Gastroesophageal sphincter (tissue), 4 donors: ENCODE measurements around the gene ANKRD18A. TPM values are rescaled to one million over a fixed set of nuclear protein-coding genes. Genes with fewer than 3 reads are reported as not detected.
"Not testable (repeated sequence)": the region's sequence is repeated elsewhere in the genome, so short reads cannot be mapped to it uniquely, and the experiment has no call there.

Experiments
- ATAC-seq: fragments of 150-250 bp; one replicate; pipeline ENCODE4 v1.9.1; 2016; ENCODE audit warnings: mild to moderate bottlenecking, moderate library complexity
- H3K27ac ChIP-seq, 4 donors: fragments of 200-600 bp; sonication (generic) in 3 of 4; 1 replicate in 3 of 4; 2 replicates in 1 of 4; pipeline ENCODE4 v1.5.1; 2016 to 2019
- H3K27me3 ChIP-seq: fragments of 200-600 bp; sonication (generic); one replicate; pipeline ENCODE4 v1.5.1; 2019
- H3K36me3 ChIP-seq, 2 donors: fragments of 200-600 bp; sonication (generic); one replicate each; pipeline ENCODE4 v1.5.1; 2019; ENCODE audit warnings: control low read depth in 1 of 2
- H3K4me1 ChIP-seq, 3 donors: fragments of 200-600 bp; sonication (generic); 1 replicate in 2 of 3; 2 replicates in 1 of 3; pipeline ENCODE4 v1.5.1; 2016 to 2019; ENCODE audit warnings: control low read depth in 2 of 3
- H3K4me3 ChIP-seq, 2 donors: fragments of 200-600 bp; sonication (generic); one replicate each; pipeline ENCODE4 v1.5.1; 2019; ENCODE audit warnings: mild to moderate bottlenecking in 1 of 2, moderate library complexity in 1 of 2
- H3K9me3 ChIP-seq, 3 donors: fragments of 200-600 bp; sonication (generic); one replicate each; pipeline ENCODE4 v1.5.1; 2017 to 2019; ENCODE audit warnings: control low read depth in 2 of 3
- EP300 ChIP-seq: sonication (generic); formaldehyde crosslinking; IDR thresholded peaks from one replicate; pipeline ENCODE4 v1.6.1; 2017; ENCODE audit warnings: antibody characterized with exemption, mild to moderate bottlenecking
- POLR2A ChIP-seq, 2 donors: fragments of 450-650 bp; IDR thresholded peaks; one replicate each; pipeline ENCODE4 v1.6.1; 2017; ENCODE audit warnings: antibody characterized with exemption in 2 of 2, mild to moderate bottlenecking in 2 of 2, moderate library complexity in 1 of 2
- POLR2AphosphoS5 ChIP-seq: sonication (generic); formaldehyde crosslinking; IDR thresholded peaks from one replicate; pipeline ENCODE4 v1.6.1; 2017; ENCODE audit warnings: antibody characterized with exemption
- WGBS, 2 donors: methylation state at CpG; one replicate each; pipeline ENCODE4 v1.1.5; 2018; ENCODE audit warnings: low coverage in 1 of 2; 5-methylcytosine and 5-hydroxymethylcytosine counted together
- total RNA-seq, 4 donors: library from RNA; depleted of rRNA; stranded (reverse); fragments of >200 nt; gene quantifications; one replicate each; pipeline ENCODE4 v1.1.0, GENCODE V29; 2016
- TF ChIP-seq, protein P1 (sequence below), 4 experiments: fragments of 200-600 bp in 2 of 4; fragments of 450-650 bp in 2 of 4; sonication (generic) in 1 of 4; IDR thresholded peaks; one replicate each; pipeline ENCODE4 v1.5.1; 2017 to 2019; ENCODE audit warnings: antibody characterized with exemption in 4 of 4, mild to moderate bottlenecking in 2 of 4, moderate library complexity in 2 of 4

The ANKRD18A gene
- total RNA-seq, 4 donors from 2014 or later: 0.16 to 0.19 TPM; not detected in 2

- H3K4me3 ChIP-seq: peak overlapping the region in 1 of 2 donors; percentile 55
- no peak for TF ChIP-seq EP300
- no peak for TF ChIP-seq POLR2AphosphoS5
- no peak for TF ChIP-seq POLR2A (IDR thresholded peaks at IDR 0.05)
- TF ChIP-seq, protein P1, sequence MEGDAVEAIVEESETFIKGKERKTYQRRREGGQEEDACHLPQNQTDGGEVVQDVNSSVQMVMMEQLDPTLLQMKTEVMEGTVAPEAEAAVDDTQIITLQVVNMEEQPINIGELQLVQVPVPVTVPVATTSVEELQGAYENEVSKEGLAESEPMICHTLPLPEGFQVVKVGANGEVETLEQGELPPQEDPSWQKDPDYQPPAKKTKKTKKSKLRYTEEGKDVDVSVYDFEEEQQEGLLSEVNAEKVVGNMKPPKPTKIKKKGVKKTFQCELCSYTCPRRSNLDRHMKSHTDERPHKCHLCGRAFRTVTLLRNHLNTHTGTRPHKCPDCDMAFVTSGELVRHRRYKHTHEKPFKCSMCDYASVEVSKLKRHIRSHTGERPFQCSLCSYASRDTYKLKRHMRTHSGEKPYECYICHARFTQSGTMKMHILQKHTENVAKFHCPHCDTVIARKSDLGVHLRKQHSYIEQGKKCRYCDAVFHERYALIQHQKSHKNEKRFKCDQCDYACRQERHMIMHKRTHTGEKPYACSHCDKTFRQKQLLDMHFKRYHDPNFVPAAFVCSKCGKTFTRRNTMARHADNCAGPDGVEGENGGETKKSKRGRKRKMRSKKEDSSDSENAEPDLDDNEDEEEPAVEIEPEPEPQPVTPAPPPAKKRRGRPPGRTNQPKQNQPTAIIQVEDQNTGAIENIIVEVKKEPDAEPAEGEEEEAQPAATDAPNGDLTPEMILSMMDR (IDR thresholded peaks at IDR 0.05): no peak
- 21 to 22% methylated on average over 4 to 6 of the region's 58 CpGs for WGBS, 2 donors
- no peak for ATAC-seq
- H3K27me3 ChIP-seq: peaks cover 76% of the 10 kb centered on the region
- peak overlapping the region in 3 of 4 donors; percentile 24 to 59 (median 34) for H3K27ac ChIP-seq
- peaks cover 0 to 11% (median 0%) of the 10 kb centered on the region in 3 donors for H3K9me3 ChIP-seq
- H3K4me1 ChIP-seq: peaks cover 0 to 33% (median 21%) of the 10 kb centered on the region in 3 donors
- no peaks in the 10 kb centered on the region for H3K36me3 ChIP-seq
Observed at GRCh38 chr9:38619556-38620447, 594 bp downstream of the ANKRD18A start.

GRCh38 chr9:38598029-38598745 is 22.2 kb downstream of the ANKRD18A start:
- WGBS, 2 donors: 12 to 48% methylated on average over 2 of the region's 2 CpGs

GRCh38 chr9:38595117-38595516 is 25.3 kb downstream of the ANKRD18A start:
- H3K36me3 ChIP-seq, H3K27me3 ChIP-seq, H3K4me3 ChIP-seq, H3K9me3 ChIP-seq, H3K27ac ChIP-seq, H3K4me1 ChIP-seq, ATAC-seq: not testable (repeated sequence)
- 70 to 77% methylated on average over 2 to 3 of the region's 3 CpGs for WGBS, 2 donors

More at GRCh38 chr9:38598029-38598745, 22.2 kb downstream of the ANKRD18A start:
- not testable (repeated sequence) for H3K27me3 ChIP-seq, H3K4me1 ChIP-seq, H3K36me3 ChIP-seq, ATAC-seq, H3K4me3 ChIP-seq, H3K9me3 ChIP-seq, H3K27ac ChIP-seq

GRCh38 chr9:38591346-38592063 is 28.9 kb downstream of the ANKRD18A start:
- ATAC-seq, H3K27ac ChIP-seq, H3K4me3 ChIP-seq, H3K9me3 ChIP-seq, H3K4me1 ChIP-seq, H3K36me3 ChIP-seq, H3K27me3 ChIP-seq: not testable (repeated sequence)
- 0% methylated on average over 2 of the region's 9 CpGs; no CpG with 5 or more reads in 1 of the 2 donors for WGBS, 2 donors

DNA sequence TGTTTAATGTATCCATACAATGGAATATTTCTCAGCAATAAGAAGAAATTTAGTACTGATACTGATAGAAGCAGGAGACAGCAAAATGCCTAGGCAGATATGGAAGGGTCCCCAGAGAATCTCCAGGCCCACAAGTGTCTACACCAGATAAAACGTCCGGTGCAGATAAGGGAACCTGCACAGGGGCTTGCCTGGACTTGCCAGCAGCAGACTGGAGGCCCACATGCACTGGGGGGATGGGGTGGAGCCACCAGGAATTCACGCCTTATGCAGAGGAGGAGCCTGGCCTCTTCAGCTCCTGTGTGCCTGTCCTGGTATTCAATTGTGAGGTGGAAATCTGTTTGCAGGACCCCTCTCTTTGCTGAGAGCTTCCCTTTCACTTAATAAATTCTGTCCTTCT is 36.6 kb downstream of the ANKRD18A start:
- not testable (repeated sequence) for ATAC-seq, H3K4me3 ChIP-seq, H3K27me3 ChIP-seq, H3K9me3 ChIP-seq, H3K27ac ChIP-seq, H3K36me3 ChIP-seq, H3K4me1 ChIP-seq
- 50% methylated on average over 1 of the region's 3 CpGs; no CpG with 5 or more reads in 1 of the 2 donors for WGBS, 2 donors

- H3K36me3 ChIP-seq, H3K4me3 ChIP-seq, H3K9me3 ChIP-seq, H3K4me1 ChIP-seq, ATAC-seq, H3K27me3 ChIP-seq, H3K27ac ChIP-seq: not testable (repeated sequence)
- WGBS, 2 donors: 81 to 94% methylated on average over 2 to 3 of the region's 3 CpGs
Observed at GRCh38 chr9:38580112-38580511, 40.3 kb downstream of the ANKRD18A start.

- 15 to 56% methylated on average over 1 of the region's 1 CpG for WGBS, 2 donors
- not testable (repeated sequence) for H3K27me3 ChIP-seq, ATAC-seq, H3K4me3 ChIP-seq, H3K4me1 ChIP-seq, H3K27ac ChIP-seq, H3K9me3 ChIP-seq, H3K36me3 ChIP-seq
Observed at GRCh38 chr9:38576181-38576580, 44.2 kb downstream of the ANKRD18A start.

- not testable (repeated sequence) for H3K27me3 ChIP-seq, H3K27ac ChIP-seq, ATAC-seq, H3K9me3 ChIP-seq, H3K36me3 ChIP-seq, H3K4me1 ChIP-seq, H3K4me3 ChIP-seq
- WGBS, 2 donors: 71% methylated on average over 1 of the region's 1 CpG; no CpG with 5 or more reads in 1 of the 2 donors
Observed at GRCh38 chr9:38566048-38566447, 54.3 kb downstream of the ANKRD18A start.

GRCh38 chr9:38565178-38565577 is 55.2 kb downstream of the ANKRD18A start:
- H3K9me3 ChIP-seq, ATAC-seq, H3K27ac ChIP-seq, H3K4me3 ChIP-seq, H3K4me1 ChIP-seq, H3K27me3 ChIP-seq, H3K36me3 ChIP-seq: not testable (repeated sequence)
- no CpG with 5 or more reads among the region's 4 CpGs for WGBS, 2 donors

- not testable (repeated sequence) for H3K4me1 ChIP-seq, H3K27me3 ChIP-seq, H3K27ac ChIP-seq, H3K4me3 ChIP-seq, ATAC-seq, H3K36me3 ChIP-seq, H3K9me3 ChIP-seq
- no CpG with 5 or more reads among the region's 1 CpG for WGBS, 2 donors
Observed at GRCh38 chr9:38563911-38564310, 56.5 kb downstream of the ANKRD18A start.

DNA sequence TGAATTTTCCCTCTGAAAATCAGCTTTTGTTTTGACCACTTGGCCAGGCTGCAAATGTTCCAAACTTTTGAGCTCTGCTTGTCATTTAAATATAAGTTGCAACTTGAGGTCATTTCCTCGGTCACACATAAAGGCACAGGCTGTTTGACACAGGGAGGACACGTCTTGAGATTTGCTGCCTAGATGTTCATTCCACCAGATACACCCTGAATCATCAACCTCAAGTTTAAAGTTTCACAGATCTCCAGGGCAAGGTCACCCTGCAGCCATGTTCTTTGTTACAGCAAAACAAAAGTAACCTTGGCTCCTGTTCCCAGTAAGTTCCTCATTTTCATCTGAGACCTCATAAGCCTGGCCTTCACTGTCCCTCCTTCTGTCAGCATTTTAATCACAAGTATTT is 59.3 kb downstream of the ANKRD18A start:
- 80 to 84% methylated on average over 2 of the region's 2 CpGs for WGBS, 2 donors
- not testable (repeated sequence) for H3K4me1 ChIP-seq, H3K27ac ChIP-seq, H3K4me3 ChIP-seq, H3K9me3 ChIP-seq, H3K36me3 ChIP-seq, ATAC-seq, H3K27me3 ChIP-seq
